H1 (cell line): ENCODE results near the gene SCN8A.

Experiments
- CTCF ChIP-seq, 3 experiments: IDR thresholded peaks; 1 replicate in 2 of 3; 2 replicates in 1 of 3; pipeline versions ENCODE4 v1.5.1 to v1.6.1; 2011; ENCODE audit warnings: low read length in 3 of 3, mild to moderate bottlenecking in 3 of 3, inconsistent platforms in 2 of 3, low read depth in 1 of 3, moderate library complexity in 1 of 3; ENCODE audit not compliant: insufficient read depth in 1 of 3; ENCODE audit errors: control extremely low read depth in 1 of 3
- SAP30 ChIP-seq: fragments of 300-600 bp; sonication (generic); IDR thresholded peaks from 2 replicates; pipeline ENCODE4 v1.7.1; 2012; ENCODE audit warnings: low read length, moderate library complexity, mild to moderate bottlenecking, inconsistent platforms; ENCODE audit not compliant: insufficient read depth, insufficient replicate concordance

- no peak for TF ChIP-seq SAP30
- TF ChIP-seq CTCF (IDR thresholded peaks at IDR 0.05; ENCODE audit: control extremely low read depth in 1 of 3, insufficient read depth in 1 of 3, low read depth in 1 of 3, low read length in 3 of 3), result no peak
Observed at GRCh38 chr12:51753980-51754675, 163.1 kb downstream of the SCN8A start.
